GM10266 (cell line): Measurements from ENCODE around the gene PIGV.

Source experiments
- DNase-seq: peaks from one replicate; pipeline ENCODE4 v3.0.0; 2012; ENCODE audit errors: extremely low spot score
- TF ChIP-seq, protein P1 (sequence below): IDR thresholded peaks from 2 replicates; pipeline ENCODE4 v1.5.1; 2012; ENCODE audit warnings: mild to moderate bottlenecking, low read depth; ENCODE audit not compliant: control insufficient read depth, insufficient read depth; ENCODE audit errors: missing control alignments

The PIGV gene

DNA sequence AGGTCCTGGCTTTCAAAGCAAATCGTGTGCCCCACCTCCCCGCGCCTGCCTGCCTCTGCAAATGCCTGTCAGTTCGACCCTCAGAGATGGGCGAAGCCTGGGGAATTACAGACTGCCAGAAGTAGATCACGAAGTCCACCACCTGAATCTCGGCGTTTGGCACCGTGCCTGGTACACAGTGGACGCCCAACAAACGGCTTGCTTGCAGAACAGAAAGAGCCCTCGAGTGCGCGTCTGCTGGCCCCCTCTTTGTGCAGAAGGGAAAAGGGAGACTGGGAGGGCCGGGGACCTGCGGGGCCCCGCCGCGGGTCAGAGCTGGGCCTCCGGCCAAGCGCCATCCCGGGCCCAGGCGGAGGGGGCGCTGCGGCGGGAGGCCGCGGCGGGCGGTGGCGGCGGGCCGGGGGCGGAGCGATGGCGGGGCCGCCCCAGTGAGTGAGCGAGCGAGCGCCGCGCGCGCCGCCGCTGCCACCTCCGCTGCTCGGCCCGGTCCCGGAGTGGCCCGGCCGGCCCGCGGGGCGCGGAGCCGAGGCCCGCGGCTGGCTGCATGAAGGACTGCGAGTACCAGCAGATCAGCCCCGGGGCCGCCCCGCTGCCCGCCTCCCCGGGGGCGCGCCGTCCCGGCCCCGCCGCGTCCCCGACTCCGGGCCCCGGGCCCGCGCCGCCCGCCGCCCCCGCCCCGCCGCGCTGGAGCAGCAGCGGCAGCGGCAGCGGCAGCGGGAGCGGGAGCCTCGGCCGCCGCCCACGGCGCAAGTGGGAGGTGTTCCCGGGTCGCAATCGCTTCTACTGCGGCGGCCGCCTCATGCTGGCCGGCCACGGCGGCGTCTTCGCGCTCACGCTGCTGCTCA lies 38.7 kb downstream of the PIGV start, which contains the start of gene ZDHHC18:
ZDHHC18 (plus strand) TSS at position 428 of the 845 bp plus-strand sequence; CDS start at position 545, 117 bp downstream.
- peak; percentile 92 for DNase-seq
- TF ChIP-seq, protein P1, sequence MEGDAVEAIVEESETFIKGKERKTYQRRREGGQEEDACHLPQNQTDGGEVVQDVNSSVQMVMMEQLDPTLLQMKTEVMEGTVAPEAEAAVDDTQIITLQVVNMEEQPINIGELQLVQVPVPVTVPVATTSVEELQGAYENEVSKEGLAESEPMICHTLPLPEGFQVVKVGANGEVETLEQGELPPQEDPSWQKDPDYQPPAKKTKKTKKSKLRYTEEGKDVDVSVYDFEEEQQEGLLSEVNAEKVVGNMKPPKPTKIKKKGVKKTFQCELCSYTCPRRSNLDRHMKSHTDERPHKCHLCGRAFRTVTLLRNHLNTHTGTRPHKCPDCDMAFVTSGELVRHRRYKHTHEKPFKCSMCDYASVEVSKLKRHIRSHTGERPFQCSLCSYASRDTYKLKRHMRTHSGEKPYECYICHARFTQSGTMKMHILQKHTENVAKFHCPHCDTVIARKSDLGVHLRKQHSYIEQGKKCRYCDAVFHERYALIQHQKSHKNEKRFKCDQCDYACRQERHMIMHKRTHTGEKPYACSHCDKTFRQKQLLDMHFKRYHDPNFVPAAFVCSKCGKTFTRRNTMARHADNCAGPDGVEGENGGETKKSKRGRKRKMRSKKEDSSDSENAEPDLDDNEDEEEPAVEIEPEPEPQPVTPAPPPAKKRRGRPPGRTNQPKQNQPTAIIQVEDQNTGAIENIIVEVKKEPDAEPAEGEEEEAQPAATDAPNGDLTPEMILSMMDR, result peak; percentile 73

DNA sequence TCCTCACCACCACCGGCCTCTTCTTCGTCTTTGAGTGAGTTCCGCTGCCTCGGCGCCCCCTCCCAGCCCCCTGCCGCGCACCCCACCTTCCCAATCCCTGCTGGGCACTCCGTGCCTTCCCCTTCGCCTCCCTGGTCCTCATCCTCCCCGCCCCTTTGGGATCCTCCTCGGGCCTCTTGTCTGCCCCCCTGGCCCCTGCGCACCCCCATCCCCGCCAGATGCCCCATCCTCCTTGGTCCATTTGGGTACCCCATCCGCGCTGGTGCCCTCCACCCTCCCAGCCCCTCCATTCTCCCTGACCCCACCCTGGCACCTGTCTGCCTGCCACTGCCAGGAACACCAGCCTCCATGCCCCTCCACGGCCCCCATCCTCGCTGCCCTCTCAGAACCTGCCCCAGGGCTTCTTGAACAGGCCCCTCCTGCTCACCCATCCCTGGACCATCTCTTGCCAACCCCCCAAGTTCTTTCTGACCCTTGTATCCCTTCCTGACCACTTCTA lies 39.4 kb downstream of the PIGV start:
- no peak for DNase-seq
- TF ChIP-seq, protein P1, result no peak

DNA sequence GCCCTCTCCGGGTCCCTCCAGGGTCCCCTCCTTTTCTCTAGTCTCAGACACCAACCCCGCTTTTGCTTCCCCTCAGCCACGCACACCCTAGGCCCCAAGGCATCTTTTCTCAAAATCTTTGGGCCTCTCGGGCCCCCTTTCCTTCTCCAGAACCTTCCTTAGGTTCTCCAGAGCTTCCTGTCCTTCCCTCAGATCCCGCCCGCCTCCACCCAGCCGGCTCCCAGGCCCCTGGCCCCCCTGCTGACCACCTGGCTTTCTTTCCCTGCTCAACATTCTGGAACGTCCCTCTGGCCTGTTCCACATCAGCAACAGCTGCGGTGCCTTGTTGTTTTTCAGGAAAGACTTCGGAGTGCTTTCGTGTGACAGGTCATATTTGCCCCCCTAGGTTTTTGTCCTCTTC lies 39.9 kb downstream of the PIGV start:
- no peak for DNase-seq
- TF ChIP-seq, protein P1, result no peak

DNA sequence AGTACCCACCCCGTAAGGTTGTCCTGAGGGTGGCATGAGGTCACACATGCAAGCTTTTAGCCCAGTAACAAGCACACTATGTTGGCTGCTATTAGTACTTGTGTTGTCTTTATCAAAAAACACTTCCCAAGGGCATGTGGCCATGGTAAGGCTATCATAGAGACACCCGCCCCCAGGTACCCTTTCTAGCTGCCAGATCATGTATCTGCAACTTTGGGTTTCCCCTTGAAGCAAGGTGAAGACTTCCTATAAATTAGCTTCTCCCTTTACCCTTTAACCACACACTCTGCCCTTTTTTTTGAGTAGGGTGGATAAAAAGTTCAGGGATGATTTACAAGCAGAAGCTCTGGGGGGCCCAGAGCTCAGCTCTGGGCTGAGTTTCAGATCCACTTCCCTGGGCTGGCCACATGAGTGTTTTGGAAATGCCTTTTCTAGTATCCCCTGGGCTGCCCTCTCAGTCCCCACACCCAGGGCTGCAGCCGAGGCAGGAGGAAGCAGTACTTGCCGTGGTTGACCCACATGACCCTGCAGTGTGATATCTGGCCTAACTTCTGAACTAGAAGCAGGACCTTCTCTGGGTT lies 40.8 kb downstream of the PIGV start:
- TF ChIP-seq, protein P1, result no peak
- DNase-seq, result peak; percentile 31

DNA sequence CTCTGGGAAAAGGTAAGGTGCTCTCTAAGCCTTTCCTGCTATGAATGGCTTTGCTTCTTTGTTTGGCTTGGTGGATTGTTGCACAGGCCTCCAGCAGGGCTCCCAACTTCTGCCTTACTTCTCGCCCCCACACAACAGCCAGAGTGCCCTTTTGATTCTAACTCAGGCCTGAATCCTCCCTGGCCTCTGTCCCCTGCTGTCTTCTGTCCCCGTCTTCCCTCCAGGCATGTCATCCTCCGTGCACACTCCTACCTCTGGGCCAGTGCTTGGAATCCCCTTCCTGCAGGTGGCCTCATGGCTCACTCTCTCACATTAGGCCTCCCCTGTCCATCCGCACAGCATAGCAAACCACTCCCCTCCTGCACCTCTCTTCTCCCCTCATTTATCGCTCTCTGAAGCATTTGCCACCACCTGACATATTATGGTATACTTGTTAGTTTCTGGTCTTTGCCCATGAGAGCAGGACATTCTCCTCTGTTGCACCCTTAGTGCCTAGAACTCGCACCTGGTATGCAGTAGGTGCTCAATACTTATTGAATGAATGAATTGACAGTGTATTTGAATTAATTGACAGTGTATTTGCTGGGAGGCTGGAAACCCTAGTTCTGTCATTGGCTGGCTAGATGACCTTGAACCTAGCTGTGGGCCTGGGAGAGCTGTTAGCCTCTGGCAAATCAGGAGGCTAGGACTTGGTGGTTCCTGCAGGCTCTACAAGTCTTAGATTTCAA lies 41.6 kb downstream of the PIGV start:
- TF ChIP-seq, protein P1, result no peak
- DNase-seq, result no peak

DNA sequence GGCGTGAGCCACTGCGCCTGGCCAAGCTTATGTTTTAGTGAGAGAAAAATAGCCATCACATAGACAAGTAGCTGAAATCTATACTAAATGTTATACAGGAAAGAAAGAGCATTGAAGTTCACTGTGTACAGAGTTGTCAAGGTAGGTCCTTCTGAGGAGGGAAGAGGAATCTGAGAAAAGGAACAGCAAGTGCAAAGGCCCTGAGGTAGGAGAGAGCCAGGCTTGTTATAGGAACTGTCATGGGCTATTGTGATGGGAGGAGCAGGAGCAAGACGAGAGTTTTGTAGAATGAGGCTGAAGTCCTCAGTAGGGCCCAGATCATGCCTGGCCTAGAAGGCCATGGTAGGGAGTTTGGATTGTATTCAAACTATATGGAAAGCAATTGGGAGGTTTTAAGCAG lies 43.3 kb downstream of the PIGV start:
- TF ChIP-seq, protein P1, result no peak
- no peak for DNase-seq
